C4-2B (cell line): ENCODE data around the gene WIZ.
"Not testable (repeated sequence)": the region's sequence is repeated elsewhere in the genome, so short reads cannot be mapped to it uniquely, and the experiment has no call there.

Source experiments
- H3K27ac ChIP-seq: fragments of 450-650 bp; 2 replicates; pipeline ENCODE4 v1.5.1; 2017
- ZFX ChIP-seq: fragments of 450-650 bp; IDR thresholded peaks from 2 replicates; pipeline ENCODE4 v1.6.1; 2017
- TF ChIP-seq, protein P1 (sequence below): fragments of 450-650 bp; conservative IDR thresholded peaks from 2 replicates; pipeline ENCODE4 v1.5.1; 2017; ENCODE audit warnings: mild to moderate bottlenecking

WIZ gene

DNA sequence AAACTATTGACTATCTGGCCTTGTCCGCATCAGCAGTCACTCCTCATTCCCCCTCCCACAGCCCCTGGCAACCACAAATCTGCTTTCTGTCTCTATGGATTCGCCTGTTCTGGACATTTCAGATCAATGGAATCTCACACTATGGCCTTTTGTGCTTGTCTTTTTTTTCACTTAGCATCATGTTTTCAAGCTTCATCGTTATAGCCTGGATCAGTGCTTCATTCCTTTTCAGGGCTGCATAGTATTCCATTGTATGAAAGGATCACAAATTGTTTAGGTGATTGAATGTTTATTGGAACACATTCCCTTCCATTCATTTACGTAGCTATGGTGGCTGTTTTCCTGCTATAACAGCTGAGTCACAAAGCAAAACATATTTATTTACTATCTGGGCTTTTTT is 37.3 kb upstream of the WIZ start:
- TF ChIP-seq, protein P1, sequence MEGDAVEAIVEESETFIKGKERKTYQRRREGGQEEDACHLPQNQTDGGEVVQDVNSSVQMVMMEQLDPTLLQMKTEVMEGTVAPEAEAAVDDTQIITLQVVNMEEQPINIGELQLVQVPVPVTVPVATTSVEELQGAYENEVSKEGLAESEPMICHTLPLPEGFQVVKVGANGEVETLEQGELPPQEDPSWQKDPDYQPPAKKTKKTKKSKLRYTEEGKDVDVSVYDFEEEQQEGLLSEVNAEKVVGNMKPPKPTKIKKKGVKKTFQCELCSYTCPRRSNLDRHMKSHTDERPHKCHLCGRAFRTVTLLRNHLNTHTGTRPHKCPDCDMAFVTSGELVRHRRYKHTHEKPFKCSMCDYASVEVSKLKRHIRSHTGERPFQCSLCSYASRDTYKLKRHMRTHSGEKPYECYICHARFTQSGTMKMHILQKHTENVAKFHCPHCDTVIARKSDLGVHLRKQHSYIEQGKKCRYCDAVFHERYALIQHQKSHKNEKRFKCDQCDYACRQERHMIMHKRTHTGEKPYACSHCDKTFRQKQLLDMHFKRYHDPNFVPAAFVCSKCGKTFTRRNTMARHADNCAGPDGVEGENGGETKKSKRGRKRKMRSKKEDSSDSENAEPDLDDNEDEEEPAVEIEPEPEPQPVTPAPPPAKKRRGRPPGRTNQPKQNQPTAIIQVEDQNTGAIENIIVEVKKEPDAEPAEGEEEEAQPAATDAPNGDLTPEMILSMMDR, result no peak
- no peak for TF ChIP-seq ZFX
- no peak overlapping the region for H3K27ac ChIP-seq

DNA sequence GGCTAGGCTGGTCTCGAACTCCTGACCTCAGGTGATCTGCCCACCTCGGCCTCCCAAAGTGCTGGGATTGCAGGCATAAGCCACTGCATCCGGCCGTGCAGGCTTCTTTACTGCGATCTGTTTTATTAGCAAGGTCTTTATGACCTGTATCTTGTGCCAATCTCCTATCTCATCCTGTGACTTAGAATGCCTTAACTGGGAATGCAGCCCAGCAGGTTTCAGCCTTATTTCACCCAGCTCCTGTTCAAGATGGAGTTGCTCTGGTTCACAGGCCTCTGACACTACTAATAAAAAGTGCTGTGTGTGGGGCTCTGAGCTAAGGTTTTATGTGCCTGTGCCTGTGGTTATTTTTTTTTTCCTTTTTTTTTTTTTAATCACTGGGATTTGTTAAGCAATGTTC is 36.0 kb upstream of the WIZ start:
- H3K27ac ChIP-seq, result peak overlapping the region; percentile 28

DNA sequence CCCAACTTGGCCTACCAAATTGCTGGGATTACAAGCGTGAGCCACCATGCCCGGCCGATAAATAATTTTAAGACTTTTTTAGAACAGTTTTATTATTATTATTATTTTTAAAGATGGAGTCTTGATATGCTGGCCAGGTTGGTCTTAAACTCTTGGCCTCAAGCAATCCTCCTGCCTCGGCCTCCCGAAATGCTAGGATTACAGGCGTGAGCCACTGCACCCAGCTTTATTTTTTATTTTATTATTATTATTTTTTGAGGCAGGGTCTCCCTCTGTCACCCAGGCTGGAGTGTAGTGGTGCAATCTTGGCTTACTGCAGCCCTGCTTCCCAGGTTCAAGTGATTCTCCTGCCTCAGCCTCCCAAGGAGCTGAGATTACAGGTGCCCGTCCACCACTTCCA is 31.2 kb upstream of the WIZ start:
- peak overlapping the region; percentile 77 for H3K27ac ChIP-seq

DNA sequence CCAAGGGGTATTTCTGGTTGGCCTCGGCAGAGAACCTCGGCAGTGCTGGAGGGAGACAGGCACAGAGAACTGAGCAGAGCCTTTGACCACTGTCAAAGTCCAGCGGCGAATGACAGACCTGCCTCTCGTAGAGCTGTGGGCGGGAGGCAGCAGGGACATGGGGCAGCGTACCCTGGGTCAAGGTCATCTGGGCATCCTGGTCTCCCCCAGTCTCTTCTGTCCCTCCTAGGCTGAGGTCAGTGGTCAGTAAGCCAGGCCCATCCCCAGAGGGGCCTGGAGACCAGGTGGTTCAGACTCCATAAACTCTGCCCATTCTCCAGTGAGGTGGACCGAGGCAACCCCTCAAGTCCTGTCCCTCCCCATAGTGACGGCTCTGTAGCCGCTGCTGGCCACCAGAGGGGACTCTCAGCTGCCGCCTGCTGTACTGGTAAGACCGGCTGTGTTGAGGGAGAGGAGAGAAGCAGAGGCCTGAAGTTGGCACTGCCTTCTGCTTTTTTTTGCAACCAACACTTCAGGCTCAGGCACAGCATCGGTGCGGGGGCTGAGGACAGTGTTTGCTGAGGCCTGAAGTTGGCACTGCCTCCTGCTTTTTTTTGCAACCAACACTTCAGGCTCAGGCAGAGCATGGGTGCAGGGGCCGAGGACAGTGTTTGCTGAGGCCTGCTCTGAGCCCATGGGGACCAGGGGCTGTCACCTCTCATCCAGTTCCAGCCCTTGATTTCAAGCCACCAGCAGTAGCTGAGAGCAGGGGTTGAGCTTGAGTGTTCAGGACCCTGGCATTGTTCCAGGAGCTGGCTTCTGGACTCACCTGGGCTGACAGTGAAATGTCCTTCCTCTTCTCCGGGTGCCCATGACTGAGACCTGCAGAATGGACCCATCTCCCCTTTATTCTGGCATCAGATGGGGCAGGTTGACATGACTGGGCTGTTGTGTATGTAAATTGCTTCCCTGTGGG is 29.9 kb upstream of the WIZ start, which contains the start of gene PGLYRP2:
PGLYRP2 (minus strand) TSS at position 111 of the 955 bp plus-strand sequence. CDS start 130 bp downstream, outside the sequence.
- TF ChIP-seq, protein P1, result peak; percentile 87
- TF ChIP-seq ZFX, result peak; percentile 49; the same call in 1 of the 2 replicates
- peak within 1 kb of the TSS; percentile 77 for H3K27ac ChIP-seq

DNA sequence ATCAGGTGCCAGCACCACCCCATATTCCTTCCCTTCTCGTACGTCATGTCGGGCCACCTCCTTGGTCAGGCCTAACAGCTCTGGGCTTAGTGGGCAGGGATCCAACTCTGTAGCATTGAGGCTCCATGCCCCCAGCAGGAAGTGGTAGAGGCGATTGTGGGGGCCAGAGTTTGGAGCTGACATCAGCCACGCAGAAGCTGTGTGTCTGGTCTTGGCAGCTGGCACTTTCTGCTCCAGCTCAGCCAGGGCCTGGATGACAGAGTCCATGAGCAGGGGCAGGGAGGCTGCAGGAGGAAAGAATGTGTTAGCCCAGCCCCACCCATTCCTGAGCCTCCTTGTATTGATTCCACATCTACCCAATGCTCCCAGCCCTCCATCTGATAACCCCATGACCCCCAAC is 26.6 kb upstream of the WIZ start:
- TF ChIP-seq, protein P1, result no peak
- no peak for TF ChIP-seq ZFX

DNA sequence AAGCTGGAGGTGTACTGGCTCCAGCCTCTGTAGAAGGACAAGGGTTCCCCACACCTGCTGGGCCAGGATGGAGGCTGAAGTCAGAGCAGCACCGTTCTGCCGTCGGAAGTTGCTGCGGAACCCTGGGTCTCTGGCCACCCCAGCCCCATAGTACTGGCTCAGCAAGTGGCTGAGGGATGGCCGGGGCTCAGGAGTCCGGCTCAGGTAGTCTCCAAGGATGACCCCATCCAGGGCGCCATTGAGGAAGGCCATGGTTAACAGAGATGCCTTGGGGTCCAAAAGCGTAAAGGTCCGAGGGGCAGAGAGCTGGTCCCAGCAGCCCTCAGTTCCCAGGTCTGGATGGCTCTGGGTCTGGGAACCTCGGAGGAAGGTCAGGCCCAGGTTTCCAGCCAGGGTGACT is 25.9 kb upstream of the WIZ start:
- no peak overlapping the region for H3K27ac ChIP-seq
- TF ChIP-seq, protein P1, result no peak
- TF ChIP-seq ZFX, result no peak

More for the DNA sequence above, 26.6 kb upstream of the WIZ start:
- H3K27ac ChIP-seq, result no peak overlapping the region

DNA sequence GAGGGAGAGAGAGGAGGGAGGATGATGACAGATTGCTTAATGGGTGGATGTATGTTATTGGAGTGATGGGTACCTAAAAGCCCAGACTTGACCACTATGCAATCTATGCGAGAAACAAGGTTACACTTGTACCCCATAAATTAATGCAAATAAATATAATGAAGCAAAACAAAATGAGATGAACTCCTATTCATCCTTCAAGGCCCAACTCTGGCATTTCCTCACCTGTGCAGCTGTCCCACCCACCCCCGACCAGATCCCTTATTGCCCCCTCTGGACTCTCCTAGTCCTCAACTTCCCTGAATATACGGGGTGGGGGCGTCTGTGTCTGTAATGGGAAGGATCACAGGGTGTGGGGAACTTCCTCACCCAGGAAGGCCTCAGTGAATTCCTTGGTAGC is 25.4 kb upstream of the WIZ start:
- no peak for TF ChIP-seq ZFX
- TF ChIP-seq, protein P1, result no peak
- H3K27ac ChIP-seq, result no peak overlapping the region

DNA sequence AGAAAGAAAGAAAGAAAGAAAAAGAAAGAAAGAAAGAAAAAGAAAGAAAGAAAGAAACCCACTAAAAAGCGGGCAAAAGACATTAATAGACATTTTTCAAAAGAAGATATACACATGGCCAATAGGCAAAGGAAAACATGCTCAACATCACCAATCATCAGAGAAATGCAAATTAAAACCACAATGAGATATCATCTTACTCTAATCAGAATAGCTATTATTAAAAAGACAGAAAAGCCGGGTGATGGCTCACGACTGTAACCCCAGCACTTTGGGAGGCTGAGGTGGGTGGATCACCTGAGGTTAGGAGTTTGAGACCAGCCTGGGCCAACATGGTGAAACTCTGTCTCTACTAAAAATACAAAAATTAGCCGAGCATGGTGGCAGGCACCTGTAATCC is 24.1 kb upstream of the WIZ start:
- not testable (repeated sequence) for H3K27ac ChIP-seq

DNA sequence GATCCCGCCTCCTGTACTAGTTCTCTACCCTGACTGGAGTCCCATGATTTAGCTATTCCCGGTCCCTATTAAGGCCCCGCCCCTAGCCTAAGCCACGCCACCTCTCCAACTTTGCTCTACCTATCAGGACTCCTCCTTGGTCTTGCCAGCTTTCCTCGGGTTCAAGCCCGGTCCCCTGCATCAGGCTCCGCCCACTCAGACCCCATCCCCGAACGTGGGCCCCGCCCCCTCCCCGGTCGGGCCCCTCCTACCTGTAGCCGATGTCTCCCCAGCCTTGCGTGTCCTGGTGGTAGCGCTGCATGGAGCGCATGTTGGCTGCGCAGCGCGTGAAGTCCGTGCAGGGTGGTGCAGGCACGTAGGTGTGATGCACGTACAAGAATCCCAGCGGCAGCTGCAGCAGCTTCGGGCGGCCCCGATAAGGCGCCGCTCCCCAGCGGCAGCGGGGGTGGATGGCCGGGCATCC is 21.9 kb upstream of the WIZ start:
- TF ChIP-seq, protein P1, result no peak
- no peak for TF ChIP-seq ZFX
- no peak overlapping the region for H3K27ac ChIP-seq
